Left renal pelvis (tissue), 4 donors: ENCODE results near the gene CNNM4. TPM values are rescaled to one million over a fixed set of nuclear protein-coding genes. Genes with fewer than 3 reads are reported as not detected.

Experiments
- DNase-seq, 4 donors: peaks; one replicate each; pipeline ENCODE4 v3.0.0-alpha.2; 2013; ENCODE audit warnings: low read depth in 4 of 4, low spot score in 3 of 4
- polyA plus RNA-seq, 4 donors: library from polyadenylated mRNA; unstranded; fragments of 120-200 nt; gene quantifications; one replicate each; pipeline ENCODE4 v1.2.1, GENCODE V29; 2013; ENCODE audit not compliant: insufficient read length in 4 of 4

Gene CNNM4
- 10 to 100 TPM in 3 of 4 donors, 1 to 10 TPM in 1; 8.1 to 15.4 (median 12.5) TPM for polyA plus RNA-seq

DNA sequence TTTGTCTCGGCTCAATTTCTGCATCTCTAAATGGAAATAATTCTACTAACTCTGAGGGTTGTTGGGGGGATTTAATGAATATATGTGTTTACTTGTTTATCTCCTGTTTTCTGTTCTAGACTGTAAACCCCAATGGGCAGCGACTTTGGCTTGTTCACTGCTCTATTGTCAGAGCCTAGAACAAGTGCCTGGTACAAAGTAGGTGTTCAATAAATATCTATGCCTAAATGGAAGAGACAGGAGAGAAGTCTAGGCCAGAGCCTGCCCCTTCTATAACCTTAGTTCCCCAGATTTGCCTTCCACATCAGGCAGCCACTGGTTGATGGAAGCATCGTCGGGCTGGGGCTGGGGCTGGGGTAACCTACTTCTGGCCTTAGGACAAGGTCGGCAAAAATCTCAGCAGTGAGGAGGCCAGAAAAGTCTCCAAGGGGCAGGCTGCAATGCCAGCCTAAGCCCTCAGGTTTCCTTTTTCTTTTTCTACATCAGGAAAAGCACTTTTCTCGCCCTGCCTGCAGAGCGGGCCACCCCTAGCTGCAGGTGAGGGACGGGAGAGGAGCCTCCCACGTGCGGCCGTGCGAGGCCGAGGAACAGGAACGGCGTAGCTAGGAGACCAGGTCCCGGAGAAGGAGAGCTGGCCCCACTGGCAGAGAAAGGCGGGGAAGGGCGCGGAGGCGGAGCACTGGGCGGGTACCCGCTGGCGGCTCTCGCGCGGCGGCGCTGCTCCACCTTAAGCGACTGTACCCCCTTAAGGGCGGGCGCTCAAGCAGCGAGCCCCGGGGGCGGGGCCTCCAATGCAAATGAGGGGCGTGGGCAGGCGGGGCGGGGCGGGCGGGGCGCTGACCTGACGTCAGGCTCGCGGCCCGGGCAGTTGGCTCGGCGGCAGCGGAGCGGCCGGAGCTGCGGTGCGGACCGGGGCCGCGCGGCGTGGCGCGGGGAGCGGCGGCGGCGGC, at the start of gene CNNM4:
TSS of gene CNNM4 (plus strand) at position 867 of the 950 bp plus-strand sequence. CDS start 98 bp downstream, outside the sequence.
- DNase-seq: peak; percentile 81 to 90 (median 84)

GRCh38 chr2:96710985-96711384, 49.7 kb upstream of the CNNM4 start:
- no peak for DNase-seq

DNA sequence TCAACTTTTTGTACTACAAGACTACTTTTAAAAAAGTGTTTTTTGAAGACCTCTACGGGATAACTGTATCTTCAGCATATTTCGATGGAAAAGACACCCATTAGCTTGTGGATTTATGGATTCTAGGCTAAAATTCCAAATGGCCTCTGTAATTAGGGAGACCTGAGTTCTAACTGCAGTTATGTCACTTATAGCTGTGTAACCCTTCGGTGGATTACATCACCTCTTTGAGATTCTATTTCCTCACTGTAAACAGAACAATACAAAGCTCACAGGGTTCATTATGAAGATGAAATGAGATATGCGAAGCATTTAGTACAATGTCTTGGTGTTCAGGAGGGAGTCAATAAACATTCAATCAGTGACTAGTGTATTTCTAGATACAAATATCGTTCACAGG, 45.0 kb upstream of the CNNM4 start:
- no peak for DNase-seq

DNA sequence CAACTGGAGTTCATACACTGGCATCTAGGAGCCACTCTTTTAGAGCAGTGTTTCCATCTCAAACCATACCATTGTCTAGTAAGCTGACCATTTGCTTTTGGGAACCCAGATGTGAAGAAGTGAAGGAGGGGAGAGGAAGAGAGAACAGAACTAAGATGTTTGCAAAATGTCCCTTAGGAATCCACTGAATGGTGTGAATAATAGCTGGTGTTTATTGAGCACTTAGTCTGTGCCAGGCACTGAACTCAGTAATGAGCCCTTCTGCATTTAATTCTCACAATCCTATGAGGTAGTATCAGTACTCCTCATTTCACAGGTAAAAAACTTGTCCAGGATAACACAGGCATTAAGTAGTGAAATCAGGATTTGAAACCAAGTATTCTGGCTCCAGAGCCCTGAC, 44.3 kb upstream of the CNNM4 start:
- no peak for DNase-seq

DNA sequence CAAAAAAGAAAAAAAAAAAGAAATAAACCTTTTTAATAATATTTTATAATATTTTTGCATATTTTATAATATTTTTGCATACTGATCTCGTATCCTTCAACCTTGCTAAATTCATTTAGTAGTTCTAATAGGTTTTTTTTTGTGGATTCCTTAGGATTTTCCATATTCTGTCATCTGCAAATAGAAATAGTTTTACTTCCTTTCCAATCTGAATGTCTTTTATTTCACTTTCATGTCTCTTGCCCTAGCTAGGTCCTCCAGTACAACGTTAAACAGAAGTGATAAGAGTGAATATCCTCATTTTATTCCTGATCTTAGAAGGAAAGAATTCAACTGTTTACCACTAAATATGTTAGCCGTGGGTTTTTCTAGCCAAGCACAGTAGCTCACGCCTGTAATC, 34.6 kb upstream of the CNNM4 start:
- DNase-seq: no peak

- DNase-seq: no peak
Measured at GRCh38 chr2:96727431-96727830, 33.3 kb upstream of the CNNM4 start.

DNA sequence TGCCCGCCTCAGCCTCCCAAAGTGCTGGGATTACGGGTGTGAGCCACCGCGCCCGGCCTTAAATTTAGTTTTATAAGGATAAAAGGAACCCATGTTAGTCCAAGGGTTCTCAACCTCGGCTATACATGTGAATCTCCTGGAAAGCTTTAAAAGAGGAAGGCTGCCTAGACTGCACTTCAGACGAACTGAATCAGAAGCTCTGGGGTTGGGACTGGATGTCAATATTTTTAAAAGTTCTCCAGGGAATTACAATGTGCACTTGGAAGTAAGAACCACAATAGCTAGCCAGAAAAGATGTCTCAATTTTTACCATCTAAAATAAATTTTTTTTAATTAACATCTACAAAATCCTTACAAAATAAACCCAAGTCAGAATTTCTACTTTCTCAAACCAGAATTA, 31.0 kb upstream of the CNNM4 start:
- DNase-seq: no peak

DNA sequence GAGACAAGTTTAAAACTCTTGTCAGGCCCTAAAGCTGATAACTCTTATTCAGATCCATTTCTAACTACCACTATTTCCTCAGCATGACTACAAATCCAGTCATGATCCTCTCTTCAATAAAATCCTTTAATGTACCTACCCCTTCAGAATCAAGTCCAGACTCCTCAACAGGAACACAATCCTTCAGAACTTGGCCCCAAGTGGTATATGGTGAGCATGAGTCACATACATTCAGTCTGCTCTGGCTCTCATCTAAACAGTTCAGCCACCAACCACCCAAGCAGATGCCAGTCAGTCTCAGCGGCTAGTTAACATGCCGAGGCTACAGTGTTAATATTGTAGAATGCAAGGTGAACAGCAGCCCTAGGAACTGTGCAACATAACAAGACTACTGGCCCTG, 30.5 kb upstream of the CNNM4 start:
- DNase-seq: no peak

DNA sequence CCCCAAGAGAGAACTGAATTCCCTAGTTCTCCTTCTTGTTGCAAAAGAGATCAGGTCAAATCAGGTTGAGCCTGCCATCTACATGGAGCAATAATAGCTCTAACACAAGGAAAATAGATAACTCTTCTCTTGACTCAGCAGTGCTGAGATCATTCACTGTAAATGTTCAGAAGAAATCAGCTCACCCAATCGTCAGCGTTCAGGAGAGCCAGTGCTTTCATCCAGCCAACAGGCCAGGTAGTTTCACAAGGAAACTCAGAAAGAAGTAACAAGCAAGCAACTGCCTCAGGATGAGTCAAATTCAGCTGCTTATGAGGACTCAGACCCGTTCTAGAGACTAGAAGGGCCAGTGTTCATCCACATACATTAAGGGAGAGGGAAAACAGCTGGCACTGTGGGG, 26.8 kb upstream of the CNNM4 start:
- no peak for DNase-seq

GRCh38 chr2:96734880-96735583, 25.7 kb upstream of the CNNM4 start:
- DNase-seq: peak in 1 of 4 donors; percentile 14

- no peak for DNase-seq
Measured at GRCh38 chr2:96737251-96737650, 23.5 kb upstream of the CNNM4 start.

DNA sequence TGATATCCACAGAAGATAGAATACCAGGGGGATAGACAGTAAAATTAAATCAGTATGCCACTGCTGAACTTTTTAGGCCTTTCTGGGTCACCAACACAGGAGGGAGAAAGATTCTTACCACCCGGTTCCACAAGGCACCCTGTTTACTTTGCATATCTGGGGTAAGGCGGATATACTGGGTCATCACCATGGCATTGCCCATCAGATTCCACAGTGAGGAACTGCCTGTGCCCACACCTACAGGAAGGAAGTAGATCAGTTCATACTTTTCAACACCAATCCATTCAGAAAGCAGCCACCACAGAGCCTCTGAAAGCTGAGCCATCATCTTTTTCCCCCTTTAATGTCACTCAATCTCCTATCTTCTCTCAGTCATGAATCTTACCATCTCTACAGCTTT, 22.9 kb upstream of the CNNM4 start:
- no peak for DNase-seq

DNA sequence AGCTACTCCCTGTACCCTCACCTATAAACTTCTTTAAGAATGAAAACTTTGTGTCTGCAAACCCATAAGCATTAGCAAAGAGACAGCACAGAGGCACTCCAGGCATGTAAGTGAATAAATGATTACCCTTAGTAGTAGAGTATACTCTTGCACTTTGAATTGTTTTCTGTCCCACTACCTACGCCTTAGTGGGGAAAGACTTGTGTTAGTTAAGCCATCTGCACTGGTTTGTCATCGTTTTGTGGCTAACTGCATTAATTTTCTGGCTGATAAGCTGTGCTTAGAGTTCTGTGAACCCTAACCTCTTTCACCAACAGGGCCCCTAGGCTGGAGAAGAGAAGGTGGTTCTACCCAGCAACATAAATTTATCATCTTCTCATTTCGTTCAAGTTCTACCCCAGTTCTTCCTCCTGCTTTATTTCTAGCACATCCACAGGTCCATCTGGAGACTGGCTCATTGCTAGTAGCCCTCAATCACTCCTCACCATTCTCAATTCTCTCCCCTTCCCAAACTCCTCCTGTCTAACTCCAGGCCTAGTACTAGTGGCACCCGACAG, 21.5 kb upstream of the CNNM4 start:
- no peak for DNase-seq

DNA sequence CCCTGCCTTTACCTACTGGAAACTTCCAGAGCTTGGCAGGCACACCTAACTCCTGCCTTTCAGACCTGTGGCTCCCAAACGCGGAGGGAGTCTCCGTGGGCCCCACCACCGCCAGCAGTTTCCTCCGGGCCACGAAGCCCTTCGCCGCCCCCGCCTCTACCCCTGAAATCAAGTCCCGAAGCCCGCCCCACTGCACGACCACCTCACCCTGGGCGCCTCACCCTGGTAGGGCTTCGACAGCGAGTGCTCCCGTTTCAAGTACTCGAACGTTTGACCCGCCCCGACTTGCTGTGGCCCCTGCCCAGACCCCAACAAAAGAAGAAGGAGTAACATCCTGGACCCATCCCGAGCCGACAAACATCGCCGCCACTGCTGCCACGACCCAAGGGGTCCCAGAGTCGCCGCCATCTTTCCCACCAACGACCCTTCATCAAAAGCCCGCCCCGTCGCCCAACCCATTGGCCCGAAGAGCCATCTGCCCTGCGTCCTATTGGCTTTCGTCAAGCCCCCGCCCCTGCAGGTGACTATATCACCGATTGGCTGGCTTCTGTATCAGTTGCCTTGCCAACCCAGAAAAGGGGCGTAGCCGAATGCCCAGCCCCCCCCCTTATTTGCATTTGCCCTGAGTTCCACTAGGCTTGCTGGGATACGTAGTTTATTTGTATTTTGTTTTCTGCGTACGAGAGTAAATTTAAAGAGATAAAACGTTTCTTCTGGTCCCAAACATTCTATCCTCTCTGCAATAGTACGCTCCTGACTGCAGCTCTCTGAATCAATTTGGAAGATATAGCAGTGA, 20.9 kb upstream of the CNNM4 start, which contains the start of gene LMAN2L:
TSS of gene LMAN2L (minus strand) at position 432 of the 796 bp plus-strand sequence. CDS start at position 408, 24 bp downstream.
- DNase-seq: peak; percentile 90 to 97 (median 94)

GRCh38 chr2:96747061-96747617, 13.6 kb upstream of the CNNM4 start:
- no peak for DNase-seq

DNA sequence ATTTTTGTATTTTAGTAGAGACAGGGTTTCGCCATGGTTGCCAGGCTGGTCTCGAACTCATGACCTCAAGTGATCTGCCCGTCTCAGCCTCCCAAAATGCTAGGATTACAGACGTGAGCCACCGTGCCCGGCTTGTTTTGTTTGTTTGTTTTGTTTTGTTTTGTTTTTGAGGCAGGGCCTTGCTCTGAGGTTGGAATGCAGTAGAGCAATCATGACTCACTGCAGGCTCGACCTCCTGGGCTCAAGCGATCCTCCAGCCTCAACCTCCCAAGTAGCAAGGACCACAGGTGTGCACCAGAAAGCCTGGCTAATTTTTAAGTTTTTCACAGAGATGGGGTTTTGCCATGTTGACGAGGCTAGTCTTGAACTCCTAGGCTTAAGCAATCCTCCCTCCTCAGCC, 8.9 kb upstream of the CNNM4 start:
- no peak for DNase-seq

DNA sequence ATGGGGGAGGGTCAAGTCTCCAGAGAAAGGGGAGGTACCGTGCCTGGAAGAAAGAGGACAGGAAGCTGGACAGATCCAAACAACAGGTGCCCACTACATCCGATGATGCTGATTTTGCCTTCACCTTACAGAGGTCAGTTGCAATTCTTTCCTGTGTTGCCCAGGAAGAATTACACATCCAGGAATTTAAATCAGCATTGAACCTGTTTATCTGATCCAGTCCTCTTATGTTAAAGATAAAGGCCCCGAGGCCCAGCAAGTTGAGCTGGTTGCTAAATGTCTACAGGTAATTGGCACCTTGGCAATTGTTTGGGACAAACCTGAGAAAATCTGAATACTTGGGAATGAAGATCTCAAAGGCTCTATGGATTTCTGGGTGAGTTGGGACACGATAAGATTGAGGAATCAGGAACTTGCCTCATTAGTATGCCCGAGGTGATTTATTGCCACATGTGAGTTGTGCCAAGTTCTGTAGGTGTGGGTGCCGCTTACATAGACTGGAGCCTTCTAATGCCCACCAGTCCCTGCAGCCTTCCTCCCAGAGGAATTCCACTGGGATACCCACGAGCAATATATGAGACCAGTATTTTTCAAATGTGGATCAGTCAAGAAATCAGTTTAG, 6.9 kb upstream of the CNNM4 start:
- no peak for DNase-seq

DNA sequence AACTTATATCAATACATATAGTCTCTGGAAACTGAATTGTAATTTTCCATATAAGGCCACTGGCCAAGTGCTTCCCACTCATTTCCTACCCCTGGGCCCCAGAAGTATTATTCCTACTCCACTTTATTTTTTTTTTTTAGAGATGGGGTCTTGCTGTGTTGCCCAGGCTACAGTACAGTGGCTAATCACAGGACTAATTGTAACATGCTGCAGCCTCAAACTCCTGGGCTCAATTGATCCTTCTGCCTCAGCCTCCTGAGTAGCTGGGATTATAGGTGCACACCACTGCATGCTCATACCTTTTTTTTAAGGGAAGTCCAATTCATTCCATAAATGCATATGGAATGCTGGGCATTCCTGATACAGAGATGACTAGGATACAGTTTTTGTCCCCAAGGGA, 6.4 kb upstream of the CNNM4 start:
- no peak for DNase-seq

- DNase-seq: no peak
Measured at GRCh38 chr2:96756788-96757476, 3.8 kb upstream of the CNNM4 start.
